HEK293 (cell line): Measurements from ENCODE around the gene OPCML.

Experiments
- CTCF ChIA-PET: fragments of 350-600 bp; formaldehyde crosslinking; extraction: SDS; loops from one replicate; lab custom pipeline; 2021; ENCODE audit warnings: antibody characterized with exemption; lab: Yijun Ruan, JAX
- POLR2A ChIA-PET: fragments of 300-600 bp; formaldehyde crosslinking; extraction: SDS; loops from one replicate; lab custom pipeline; 2020; ENCODE audit warnings: antibody characterized with exemption, inconsistent platforms; lab: Yijun Ruan, JAX
- H3K27ac ChIP-seq: fragments of 200-500 bp; sonication (Bioruptor generic); 2 replicates; pipeline ENCODE4 v1.5.1; 2014; ENCODE audit warnings: low read depth, low read length, control low read depth, inconsistent platforms; ENCODE audit errors: extremely low read depth
- H3K36me3 ChIP-seq, 2 experiments: fragments of 200-500 bp in 1 of 2; sonication (Bioruptor generic) in 1 of 2; 1 replicate in 1 of 2; 2 replicates in 1 of 2; pipeline ENCODE4 v1.5.1; 2014 to 2017; ENCODE audit warnings: inconsistent platforms in 2 of 2, low read length in 2 of 2; ENCODE audit not compliant: control insufficient read depth in 2 of 2, insufficient read depth in 1 of 2
- H3K4me1 ChIP-seq: fragments of 200-500 bp; sonication (Bioruptor generic); 2 replicates; pipeline ENCODE4 v1.5.1; 2014; ENCODE audit warnings: mild to moderate bottlenecking, low read length, inconsistent platforms; ENCODE audit not compliant: control insufficient read depth, insufficient read depth
- H3K4me3 ChIP-seq: 2 replicates; pipeline ENCODE4 v1.5.1; 2011; ENCODE audit warnings: low read depth, mild to moderate bottlenecking, control low read depth, low read length, moderate library complexity
- H3K9me3 ChIP-seq: fragments of 200-500 bp; sonication (Bioruptor generic); 2 replicates; pipeline ENCODE4 v1.5.1; 2014; ENCODE audit warnings: low read depth, low read length, inconsistent platforms; ENCODE audit not compliant: control insufficient read depth, insufficient read depth
- HOXC10 ChIP-seq: sonication (generic); formaldehyde crosslinking; IDR thresholded peaks from 2 replicates; pipeline ENCODE4 v1.8.1; 2023; ENCODE audit warnings: mild to moderate bottlenecking, missing genetic modification reagents
- KLF10 ChIP-seq: fragments of 450-650 bp; IDR thresholded peaks from 2 replicates; pipeline ENCODE4 v1.5.1; 2018; ENCODE audit warnings: missing biosample characterization, mild to moderate bottlenecking, missing genetic modification characterization
- PRDM1 ChIP-seq: fragments of 450-650 bp; formaldehyde crosslinking; IDR thresholded peaks from 2 replicates; pipeline ENCODE4; 2016; ENCODE audit warnings: missing biosample characterization, missing genetic modification characterization
- SETDB1 ChIP-seq: IDR thresholded peaks from one replicate; pipeline ENCODE4 v1.6.1; 2017; ENCODE audit warnings: mild to moderate bottlenecking, low read length, moderate library complexity, mixed read lengths; ENCODE audit not compliant: insufficient read length
- SP3 ChIP-seq: fragments of 450-650 bp; formaldehyde crosslinking; IDR thresholded peaks from 2 replicates; pipeline ENCODE4 v1.5.1; 2016; ENCODE audit warnings: missing biosample characterization, missing genetic modification characterization
- SP7 ChIP-seq: fragments of 450-650 bp; formaldehyde crosslinking; IDR thresholded peaks from 2 replicates; pipeline ENCODE4 v1.5.1; 2016; ENCODE audit warnings: missing biosample characterization, missing genetic modification characterization
- ZBTB17 ChIP-seq: fragments of 450-650 bp; formaldehyde crosslinking; IDR thresholded peaks from 2 replicates; pipeline ENCODE4 v1.5.1; 2016; ENCODE audit warnings: missing biosample characterization, missing genetic modification characterization
- ZIC2 ChIP-seq: fragments of 450-650 bp; formaldehyde crosslinking; IDR thresholded peaks from 2 replicates; pipeline ENCODE4 v1.5.1; 2016; ENCODE audit warnings: missing biosample characterization, missing genetic modification characterization
- ZNF121 ChIP-seq: fragments of 450-650 bp; formaldehyde crosslinking; IDR thresholded peaks from 2 replicates; pipeline ENCODE4 v1.5.1; 2016; ENCODE audit warnings: missing biosample characterization, missing genetic modification characterization
- ZNF140 ChIP-seq: fragments of 450-650 bp; formaldehyde crosslinking; IDR thresholded peaks from 2 replicates; pipeline ENCODE4 v1.5.1; 2016; ENCODE audit warnings: missing biosample characterization, missing genetic modification characterization
- ZNF211 ChIP-seq: fragments of 450-650 bp; formaldehyde crosslinking; IDR thresholded peaks from 2 replicates; pipeline ENCODE4 v1.5.1; 2016; ENCODE audit warnings: low read depth, missing biosample characterization, missing genetic modification characterization
- ZNF239 ChIP-seq: fragments of 450-650 bp; formaldehyde crosslinking; IDR thresholded peaks from 2 replicates; pipeline ENCODE4 v1.5.1; 2016; ENCODE audit warnings: missing biosample characterization, missing genetic modification characterization
- ZNF274 ChIP-seq, 2 experiments: fragments of 200-500 bp in 1 of 2; fragments of 450-650 bp in 1 of 2; sonication (Bioruptor generic) in 1 of 2; formaldehyde crosslinking in 1 of 2; IDR thresholded peaks; 2 replicates each; pipeline versions ENCODE4 v1.5.1 to v1.6.1; 2014 to 2016; ENCODE audit warnings: borderline replicate concordance in 1 of 2, inconsistent platforms in 1 of 2, low read length in 1 of 2, missing biosample characterization in 1 of 2, missing genetic modification characterization in 1 of 2
- ZNF311 ChIP-seq: fragments of 450-650 bp; formaldehyde crosslinking; IDR thresholded peaks from 2 replicates; pipeline ENCODE4 v1.5.1; 2017; ENCODE audit warnings: missing biosample characterization, missing genetic modification characterization, borderline replicate concordance
- ZNF362 ChIP-seq: fragments of 450-650 bp; formaldehyde crosslinking; IDR thresholded peaks from 2 replicates; pipeline ENCODE4 v1.5.1; 2016; ENCODE audit warnings: missing biosample characterization, missing genetic modification characterization
- ZNF404 ChIP-seq: fragments of 450-650 bp; formaldehyde crosslinking; IDR thresholded peaks from 2 replicates; pipeline ENCODE4 v1.5.1; 2017; ENCODE audit warnings: missing biosample characterization, missing genetic modification characterization
- ZNF426 ChIP-seq: fragments of 450-650 bp; formaldehyde crosslinking; IDR thresholded peaks from 2 replicates; pipeline ENCODE4 v1.5.1; 2017; ENCODE audit warnings: missing biosample characterization, missing genetic modification characterization, mild to moderate bottlenecking, inconsistent platforms, moderate library complexity
- ZNF501 ChIP-seq: fragments of 450-650 bp; formaldehyde crosslinking; IDR thresholded peaks from 2 replicates; pipeline ENCODE4 v1.5.1; 2016; ENCODE audit warnings: missing biosample characterization, missing genetic modification characterization
- ZNF513 ChIP-seq: fragments of 450-650 bp; IDR thresholded peaks from 2 replicates; pipeline ENCODE4 v1.5.1; 2018; ENCODE audit warnings: missing biosample characterization, missing genetic modification characterization
- ZNF610 ChIP-seq: fragments of 450-650 bp; formaldehyde crosslinking; IDR thresholded peaks from 2 replicates; pipeline ENCODE4 v1.5.1; 2016; ENCODE audit warnings: missing biosample characterization, missing genetic modification characterization, borderline replicate concordance
- ZNF747 ChIP-seq: fragments of 450-650 bp; formaldehyde crosslinking; IDR thresholded peaks from 2 replicates; pipeline ENCODE4 v1.5.1; 2016; ENCODE audit warnings: missing biosample characterization, missing genetic modification characterization
- ZNF76 ChIP-seq: fragments of 450-650 bp; formaldehyde crosslinking; IDR thresholded peaks from 2 replicates; pipeline ENCODE4; 2016; ENCODE audit warnings: low read depth, missing biosample characterization, missing genetic modification characterization, borderline replicate concordance
- TF ChIP-seq, protein P1 (sequence below): fragments of 450-650 bp; formaldehyde crosslinking; IDR thresholded peaks from 2 replicates; pipeline ENCODE4 v1.5.1; 2017; ENCODE audit warnings: missing biosample characterization, missing genetic modification characterization
- TF ChIP-seq, protein P2 (sequence below): fragments of 450-650 bp; formaldehyde crosslinking; IDR thresholded peaks from 2 replicates; pipeline ENCODE4 v1.5.1; 2016; ENCODE audit warnings: missing biosample characterization, missing genetic modification characterization

The OPCML gene

GRCh38 chr11:133573081-133573480 is 40.8 kb upstream of the OPCML start:
- POLR2A ChIA-PET = interaction anchor here (0.7 kb wide), 1 partner anchor 70 kb away, joined by 3 read pairs; no protein-coding TSS in a partner anchor
- H3K27ac ChIP-seq = no peak overlapping the region

DNA sequence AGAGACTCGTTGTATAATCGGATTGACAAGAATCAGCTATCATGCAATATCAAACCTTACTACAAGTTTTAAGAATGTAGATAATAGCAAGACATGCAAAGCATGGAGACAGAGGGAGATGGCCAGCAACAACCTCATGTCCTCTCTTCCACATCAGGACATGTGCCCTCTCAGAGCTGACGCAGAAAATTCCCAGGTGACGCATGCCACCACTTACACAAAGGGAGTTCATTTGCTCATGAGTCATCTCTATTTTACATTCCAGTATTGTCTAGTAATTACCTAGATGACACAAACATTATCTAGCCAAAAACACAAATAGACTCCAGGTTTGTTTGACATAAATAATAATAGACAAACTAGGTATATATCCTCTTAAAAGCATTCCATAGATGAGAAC is 38.1 kb upstream of the OPCML start:
- ChIA-PET CTCF (interaction anchor here (0.5 kb wide), 1 partner anchor 109 kb away, joined by 4 read pairs; no protein-coding TSS in a partner anchor), POLR2A (no interaction called here)
- no peak overlapping the region for H3K4me3 ChIP-seq

More at GRCh38 chr11:133573081-133573480, 40.8 kb upstream of the OPCML start:
- Histone ChIP-seq H3K9me3 (no peaks in the 10 kb centered on the region), H3K4me3 (no peak overlapping the region), H3K4me1 (no peaks in the 10 kb centered on the region), H3K36me3 (no peaks in the 10 kb centered on the region)
- TF ChIP-seq ZNF404 (tag by site-specific recombination) = no peak
- TF ChIP-seq ZNF501 (tag by site-specific recombination) = no peak
- TF ChIP-seq ZNF140 (tag by site-specific recombination) = no peak
- no peak for TF ChIP-seq SP3 (tag by site-specific recombination)
- CTCF ChIA-PET = no interaction called here

GRCh38 chr11:133563505-133564025 is 31.3 kb upstream of the OPCML start:
- Histone ChIP-seq H3K36me3 (no peaks in the 10 kb centered on the region), H3K27ac (no peak overlapping the region), H3K4me3 (no peak overlapping the region), H3K9me3 (no peaks in the 10 kb centered on the region), H3K4me1 (no peaks in the 10 kb centered on the region)
- ChIA-PET CTCF (interaction anchor here (1.4 kb wide), 1 partner anchor 12 kb away, joined by 3 read pairs; no protein-coding TSS in a partner anchor), POLR2A (no interaction called here)
- TF ChIP-seq ZNF426 (tag by site-specific recombination) = no peak
- no peak for TF ChIP-seq PRDM1 (tag by site-specific recombination)
- TF ChIP-seq, protein P1, sequence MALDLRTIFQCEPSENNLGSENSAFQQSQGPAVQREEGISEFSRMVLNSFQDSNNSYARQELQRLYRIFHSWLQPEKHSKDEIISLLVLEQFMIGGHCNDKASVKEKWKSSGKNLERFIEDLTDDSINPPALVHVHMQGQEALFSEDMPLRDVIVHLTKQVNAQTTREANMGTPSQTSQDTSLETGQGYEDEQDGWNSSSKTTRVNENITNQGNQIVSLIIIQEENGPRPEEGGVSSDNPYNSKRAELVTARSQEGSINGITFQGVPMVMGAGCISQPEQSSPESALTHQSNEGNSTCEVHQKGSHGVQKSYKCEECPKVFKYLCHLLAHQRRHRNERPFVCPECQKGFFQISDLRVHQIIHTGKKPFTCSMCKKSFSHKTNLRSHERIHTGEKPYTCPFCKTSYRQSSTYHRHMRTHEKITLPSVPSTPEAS (tag by site-specific recombination) = no peak
- no peak for TF ChIP-seq ZNF362 (tag by site-specific recombination)
- no peak for TF ChIP-seq SP7 (tag by site-specific recombination)
- TF ChIP-seq SETDB1 = no peak
- no peak for TF ChIP-seq ZNF76 (tag by site-specific recombination)
- no peak for TF ChIP-seq ZNF311 (tag by site-specific recombination)

More for the DNA sequence above, 38.1 kb upstream of the OPCML start:
- H3K9me3 ChIP-seq = no peaks in the 10 kb centered on the region
- no peaks in the 10 kb centered on the region for H3K4me1 ChIP-seq
- no peak for TF ChIP-seq ZNF747 (tag by site-specific recombination)
- TF ChIP-seq ZNF513 (tag by site-specific recombination) = no peak
- TF ChIP-seq HOXC10 (CRISPR knock-in tag) = no peak
- TF ChIP-seq ZNF426 (tag by site-specific recombination) = no peak
- TF ChIP-seq ZNF501 (tag by site-specific recombination) = no peak
- TF ChIP-seq ZBTB17 (tag by site-specific recombination) = no peak
- TF ChIP-seq ZNF239 (tag by site-specific recombination) = no peak
- TF ChIP-seq ZNF121 (tag by site-specific recombination) = no peak
- TF ChIP-seq ZNF211 = no peak
- TF ChIP-seq ZNF610 (tag by site-specific recombination) = no peak
- TF ChIP-seq ZIC2 (tag by site-specific recombination) = no peak
- TF ChIP-seq, protein P2, sequence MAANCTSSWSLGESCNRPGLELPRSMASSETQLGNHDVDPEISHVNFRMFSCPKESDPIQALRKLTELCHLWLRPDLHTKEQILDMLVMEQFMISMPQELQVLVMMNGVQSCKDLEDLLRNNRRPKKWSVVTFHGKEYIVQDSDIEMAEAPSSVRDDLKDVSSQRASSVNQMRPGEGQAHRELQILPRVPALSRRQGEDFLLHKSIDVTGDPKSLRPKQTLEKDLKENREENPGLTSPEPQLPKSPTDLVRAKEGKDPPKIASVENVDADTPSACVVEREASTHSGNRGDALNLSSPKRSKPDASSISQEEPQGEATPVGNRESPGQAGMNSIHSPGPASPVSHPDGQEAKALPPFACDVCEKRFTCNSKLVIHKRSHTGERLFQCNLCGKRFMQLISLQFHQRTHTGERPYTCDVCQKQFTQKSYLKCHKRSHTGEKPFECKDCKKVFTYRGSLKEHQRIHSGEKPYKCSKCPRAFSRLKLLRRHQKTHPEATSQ (tag by site-specific recombination) = no peak
- no peak for TF ChIP-seq ZNF274 (IDR thresholded peaks at IDR 0.05; ENCODE audit: low read length)
- no peak for TF ChIP-seq ZNF274 (tag by site-specific recombination; IDR thresholded peaks at IDR 0.05; ENCODE audit: borderline replicate concordance)
- TF ChIP-seq KLF10 (tag by site-specific recombination) = no peak
- no peak overlapping the region for H3K27ac ChIP-seq
- H3K36me3 ChIP-seq = no peaks in the 10 kb centered on the region
